Ishikawa (cell line): Measurements from ENCODE around the gene GPC6.

Experiments
- CEBPB ChIP-seq: IDR thresholded peaks from 2 replicates; pipeline ENCODE4 v1.6.1; 2012
- CREB1 ChIP-seq: IDR thresholded peaks from 2 replicates; pipeline ENCODE4 v1.6.1; 2012; ENCODE audit warnings: low read depth
- EGR1 ChIP-seq: IDR thresholded peaks from 2 replicates; pipeline ENCODE4 v1.6.1; 2012
- EP300 ChIP-seq: IDR thresholded peaks from 2 replicates; pipeline ENCODE4 v1.6.1; 2012; ENCODE audit warnings: borderline replicate concordance
- FOXM1 ChIP-seq: IDR thresholded peaks from 2 replicates; pipeline ENCODE4 v1.6.1; 2012; ENCODE audit warnings: low read depth, borderline replicate concordance
- NFIC ChIP-seq: IDR thresholded peaks from 2 replicates; pipeline ENCODE4 v1.6.1; 2012
- RAD21 ChIP-seq: IDR thresholded peaks from 2 replicates; pipeline ENCODE4 v1.6.1; 2012; ENCODE audit warnings: low read depth
- TAF1 ChIP-seq: IDR thresholded peaks from 2 replicates; pipeline ENCODE4 v1.6.1; 2012; ENCODE audit warnings: low read depth, mild to moderate bottlenecking
- TCF12 ChIP-seq: IDR thresholded peaks from 2 replicates; pipeline ENCODE4 v1.6.1; 2012; ENCODE audit warnings: low read depth
- TEAD4 ChIP-seq: IDR thresholded peaks from 2 replicates; pipeline ENCODE4 v1.6.1; 2012
- USF1 ChIP-seq: IDR thresholded peaks from 2 replicates; pipeline ENCODE4 v1.6.1; 2012
- YY1 ChIP-seq: IDR thresholded peaks from 2 replicates; pipeline ENCODE4 v1.6.1; 2012; ENCODE audit warnings: low read depth
- ZBTB7A ChIP-seq: IDR thresholded peaks from 2 replicates; pipeline ENCODE4 v1.6.1; 2012; ENCODE audit warnings: low read depth
- TF ChIP-seq, protein P1 (sequence below): IDR thresholded peaks from 2 replicates; pipeline ENCODE4 v1.6.1; 2012; ENCODE audit warnings: low read depth, mild to moderate bottlenecking
- TF ChIP-seq, protein P2 (sequence below): IDR thresholded peaks from 2 replicates; pipeline ENCODE4 v1.6.1; 2012

Gene GPC6

GRCh38 chr13:94073007-94073744 lies 846.6 kb downstream of the GPC6 start:
- TF ChIP-seq CEBPB, result no peak
- TF ChIP-seq EP300, result no peak
- no peak for TF ChIP-seq ZBTB7A
- no peak for TF ChIP-seq TEAD4
- TF ChIP-seq RAD21, result no peak
- no peak for TF ChIP-seq NFIC
- TF ChIP-seq EGR1, result no peak
- TF ChIP-seq TCF12, result no peak
- no peak for TF ChIP-seq CREB1
- TF ChIP-seq YY1, result no peak
- TF ChIP-seq, protein P1, sequence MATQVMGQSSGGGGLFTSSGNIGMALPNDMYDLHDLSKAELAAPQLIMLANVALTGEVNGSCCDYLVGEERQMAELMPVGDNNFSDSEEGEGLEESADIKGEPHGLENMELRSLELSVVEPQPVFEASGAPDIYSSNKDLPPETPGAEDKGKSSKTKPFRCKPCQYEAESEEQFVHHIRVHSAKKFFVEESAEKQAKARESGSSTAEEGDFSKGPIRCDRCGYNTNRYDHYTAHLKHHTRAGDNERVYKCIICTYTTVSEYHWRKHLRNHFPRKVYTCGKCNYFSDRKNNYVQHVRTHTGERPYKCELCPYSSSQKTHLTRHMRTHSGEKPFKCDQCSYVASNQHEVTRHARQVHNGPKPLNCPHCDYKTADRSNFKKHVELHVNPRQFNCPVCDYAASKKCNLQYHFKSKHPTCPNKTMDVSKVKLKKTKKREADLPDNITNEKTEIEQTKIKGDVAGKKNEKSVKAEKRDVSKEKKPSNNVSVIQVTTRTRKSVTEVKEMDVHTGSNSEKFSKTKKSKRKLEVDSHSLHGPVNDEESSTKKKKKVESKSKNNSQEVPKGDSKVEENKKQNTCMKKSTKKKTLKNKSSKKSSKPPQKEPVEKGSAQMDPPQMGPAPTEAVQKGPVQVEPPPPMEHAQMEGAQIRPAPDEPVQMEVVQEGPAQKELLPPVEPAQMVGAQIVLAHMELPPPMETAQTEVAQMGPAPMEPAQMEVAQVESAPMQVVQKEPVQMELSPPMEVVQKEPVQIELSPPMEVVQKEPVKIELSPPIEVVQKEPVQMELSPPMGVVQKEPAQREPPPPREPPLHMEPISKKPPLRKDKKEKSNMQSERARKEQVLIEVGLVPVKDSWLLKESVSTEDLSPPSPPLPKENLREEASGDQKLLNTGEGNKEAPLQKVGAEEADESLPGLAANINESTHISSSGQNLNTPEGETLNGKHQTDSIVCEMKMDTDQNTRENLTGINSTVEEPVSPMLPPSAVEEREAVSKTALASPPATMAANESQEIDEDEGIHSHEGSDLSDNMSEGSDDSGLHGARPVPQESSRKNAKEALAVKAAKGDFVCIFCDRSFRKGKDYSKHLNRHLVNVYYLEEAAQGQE, result no peak
- TF ChIP-seq USF1, result no peak
- TF ChIP-seq, protein P2, sequence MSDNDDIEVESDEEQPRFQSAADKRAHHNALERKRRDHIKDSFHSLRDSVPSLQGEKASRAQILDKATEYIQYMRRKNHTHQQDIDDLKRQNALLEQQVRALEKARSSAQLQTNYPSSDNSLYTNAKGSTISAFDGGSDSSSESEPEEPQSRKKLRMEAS, result no peak
- no peak for TF ChIP-seq TAF1
- TF ChIP-seq FOXM1, result no peak

DNA sequence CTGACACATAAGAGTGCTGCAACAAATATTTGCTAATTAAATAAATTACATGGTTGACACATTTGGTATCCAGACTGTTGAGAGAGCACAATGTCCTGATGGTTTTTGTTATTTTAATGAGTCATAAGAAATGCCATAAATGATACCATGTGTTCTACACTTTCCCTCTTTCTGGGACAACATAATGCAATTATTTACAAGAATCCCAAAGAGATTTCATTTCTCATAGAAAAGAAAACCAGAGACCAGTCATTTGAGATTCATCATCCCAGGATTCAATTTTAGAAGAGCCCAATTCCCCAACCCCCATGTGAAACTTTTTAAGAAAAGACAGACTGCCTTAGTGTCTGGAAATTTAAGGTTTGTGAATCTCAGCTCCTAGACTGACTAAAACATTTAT lies 853.3 kb downstream of the GPC6 start:
- TF ChIP-seq, protein P2, result no peak
- TF ChIP-seq TEAD4 (no peak), TAF1 (no peak), NFIC (no peak), EP300 (no peak), FOXM1 (no peak), YY1 (no peak), USF1 (no peak), RAD21 (no peak), CREB1 (no peak), ZBTB7A (no peak), CEBPB (no peak), TCF12 (no peak), EGR1 (no peak)
- TF ChIP-seq, protein P1, result no peak

- TF ChIP-seq YY1 (no peak), TEAD4 (no peak), USF1 (no peak), ZBTB7A (no peak), CREB1 (no peak), TCF12 (no peak), TAF1 (no peak), RAD21 (no peak), CEBPB (no peak)
- TF ChIP-seq, protein P1, result no peak
Observed at GRCh38 chr13:94080527-94080926, 853.9 kb downstream of the GPC6 start.

- TF ChIP-seq TCF12 (no peak), RAD21 (no peak), CEBPB (no peak), USF1 (no peak), TAF1 (no peak), NFIC (no peak), CREB1 (no peak), EGR1 (no peak)
- TF ChIP-seq, protein P1, result no peak
Observed at GRCh38 chr13:94087100-94087499, 860.5 kb downstream of the GPC6 start.
